GM18498 (cell line): ENCODE results near the gene DNAJC5G.
A peak's percentile ranks its signal among the peaks of the same experiment; 100 is the strongest.
"Not testable (repeated sequence)": the region's sequence is repeated elsewhere in the genome, so short reads cannot be mapped to it uniquely, and the experiment has no call there.

ENCODE experiments used
- ATAC-seq: cut with Tn5 transposase; IDR thresholded peaks from one replicate; pipeline ENCODE4 v1.9.1; 2021; ENCODE audit warnings: mild to moderate bottlenecking, moderate library complexity; ENCODE audit not compliant: unreplicated experiment

Gene DNAJC5G

DNA sequence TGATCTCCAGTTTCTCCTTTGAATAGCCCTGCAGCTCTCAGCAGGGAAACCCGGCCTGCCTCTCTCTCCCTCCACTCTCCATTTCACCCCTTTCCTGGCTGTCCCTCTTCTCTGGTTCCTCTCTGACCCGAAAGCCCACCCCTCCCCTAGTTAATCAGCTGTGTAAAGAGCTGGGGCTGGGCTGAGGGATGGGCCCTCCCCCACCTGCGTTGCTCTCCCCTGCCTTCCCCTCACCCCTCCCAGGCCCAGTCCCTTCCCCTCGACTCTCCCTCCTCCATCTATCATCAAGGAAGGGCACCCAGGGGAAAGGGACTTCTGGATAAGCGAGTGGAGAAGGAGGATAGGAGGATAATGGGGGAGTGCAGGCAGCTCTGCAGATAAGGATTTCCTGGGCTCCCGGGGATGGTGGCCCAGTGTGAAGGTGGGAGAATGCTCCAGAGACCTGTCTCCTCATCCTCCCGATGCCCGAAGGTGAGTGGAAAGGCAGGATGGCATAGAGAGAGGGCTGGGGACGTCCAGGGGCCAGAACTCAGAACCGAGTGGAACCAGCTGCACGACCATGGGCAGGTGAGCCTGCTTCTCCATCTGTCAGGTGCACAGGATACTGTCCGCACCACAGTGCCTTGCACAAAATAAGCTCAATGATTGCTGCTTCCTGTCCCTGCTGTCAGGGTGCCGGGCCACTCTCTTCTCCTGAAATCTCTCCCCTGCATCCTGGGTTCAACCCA lies 24.4 kb upstream of the DNAJC5G start:
- no peak for ATAC-seq

DNA sequence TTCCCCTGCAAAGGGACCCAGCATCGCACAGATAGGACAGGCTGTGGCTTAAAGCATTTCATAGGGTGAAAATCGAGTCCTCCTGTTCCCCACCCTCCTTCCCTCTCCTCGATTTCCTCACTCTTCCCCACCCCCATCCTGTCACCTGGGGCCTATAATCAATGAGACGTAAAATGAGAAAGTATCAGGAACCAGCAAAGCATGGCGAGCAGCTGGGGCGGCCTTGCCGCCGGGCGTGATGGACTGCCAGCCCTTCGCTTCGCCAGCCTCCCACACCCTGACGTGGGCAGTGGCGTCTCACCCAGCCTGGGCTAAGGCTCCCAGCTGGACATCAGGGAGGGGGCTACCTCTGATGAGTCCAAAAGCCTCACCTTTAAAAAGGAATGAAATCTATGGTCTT lies 23.5 kb upstream of the DNAJC5G start:
- ATAC-seq: no peak

DNA sequence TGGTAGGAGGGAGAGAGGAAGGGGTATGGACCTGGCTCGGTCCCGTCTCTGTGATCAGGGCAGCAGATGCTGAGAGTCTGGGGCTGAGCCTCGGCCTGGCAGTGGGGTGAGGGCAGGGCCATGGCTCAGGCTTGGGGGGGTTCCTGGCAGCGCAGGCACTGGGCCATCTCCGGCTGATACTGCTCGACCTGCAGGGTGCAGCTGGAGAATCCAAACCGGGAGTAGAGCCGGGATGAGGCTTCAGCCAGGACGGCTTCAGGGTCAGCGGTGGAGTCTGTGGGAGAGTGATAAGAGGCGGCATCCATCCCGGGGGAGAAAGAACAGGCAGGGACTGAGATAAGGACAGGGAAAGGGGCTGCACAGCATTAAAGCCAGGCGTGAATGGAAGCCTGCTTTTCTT lies 20.0 kb upstream of the DNAJC5G start:
- ATAC-seq: no peak

DNA sequence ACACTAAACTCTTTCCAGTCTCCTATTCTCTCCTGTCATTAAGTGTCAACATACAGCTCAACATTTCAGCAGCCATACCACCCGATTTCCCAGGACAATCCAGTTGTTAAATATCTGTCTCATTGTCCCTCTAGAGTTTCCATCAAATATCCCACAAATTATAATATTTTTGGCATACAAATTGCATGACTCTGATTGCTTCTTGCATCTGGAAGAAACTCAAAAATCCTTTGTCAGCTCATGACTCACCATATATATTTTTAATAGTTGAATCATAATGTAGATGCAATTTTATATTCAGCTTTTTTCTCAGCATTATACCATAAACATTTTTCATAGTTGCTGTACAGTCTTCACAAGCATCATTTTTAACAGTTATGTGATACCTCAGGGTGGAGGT lies 19.6 kb upstream of the DNAJC5G start:
- ATAC-seq: no peak

DNA sequence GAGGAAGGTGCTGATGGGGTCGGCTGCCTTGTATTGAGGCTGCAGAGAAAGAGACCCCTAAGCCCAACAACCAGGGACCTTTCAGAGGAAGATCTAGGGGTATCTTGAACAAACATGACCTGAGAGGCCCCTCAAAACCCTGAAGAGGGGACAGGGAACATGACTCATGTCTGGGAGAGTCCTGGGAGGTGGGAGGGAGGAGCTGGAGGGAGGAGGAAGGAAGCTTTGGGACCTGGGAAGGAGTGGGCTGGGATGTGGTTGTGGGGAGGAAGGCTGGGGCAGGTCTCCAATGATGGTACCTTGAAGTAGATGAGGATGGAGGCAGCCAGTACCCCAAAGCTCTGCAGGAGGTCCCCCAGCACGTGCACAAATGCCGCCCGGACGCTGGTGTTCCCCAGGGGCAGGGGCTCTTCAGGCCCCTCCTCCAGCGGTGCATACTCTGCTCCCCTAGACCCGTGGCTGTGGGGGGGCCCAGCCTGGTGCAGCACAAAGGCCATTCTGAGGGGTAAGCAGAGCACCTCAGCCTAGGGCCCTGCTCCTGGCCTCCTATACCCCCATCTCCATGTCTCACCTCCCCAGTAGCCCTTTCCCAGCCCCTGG lies 18.3 kb upstream of the DNAJC5G start:
- ATAC-seq: no peak

DNA sequence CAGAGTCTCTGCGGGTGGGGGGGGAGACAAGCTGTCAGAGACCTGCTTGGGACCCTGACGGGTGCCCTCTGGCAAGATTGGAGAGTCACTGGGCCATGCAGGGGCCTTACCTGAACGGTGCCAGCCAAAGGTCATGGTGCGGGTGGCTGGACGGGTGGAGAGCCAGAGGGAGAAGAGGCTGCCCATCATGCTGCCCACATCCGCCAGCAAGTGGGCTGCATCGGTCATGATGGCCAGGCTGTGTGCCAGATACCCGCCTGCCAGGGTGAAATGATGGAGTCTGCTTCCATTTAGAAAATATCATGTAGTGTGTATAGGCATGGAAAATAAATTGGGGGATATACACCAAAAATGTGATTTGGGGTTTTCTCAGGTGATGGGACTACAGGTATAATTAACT lies 17.2 kb upstream of the DNAJC5G start:
- no peak for ATAC-seq

DNA sequence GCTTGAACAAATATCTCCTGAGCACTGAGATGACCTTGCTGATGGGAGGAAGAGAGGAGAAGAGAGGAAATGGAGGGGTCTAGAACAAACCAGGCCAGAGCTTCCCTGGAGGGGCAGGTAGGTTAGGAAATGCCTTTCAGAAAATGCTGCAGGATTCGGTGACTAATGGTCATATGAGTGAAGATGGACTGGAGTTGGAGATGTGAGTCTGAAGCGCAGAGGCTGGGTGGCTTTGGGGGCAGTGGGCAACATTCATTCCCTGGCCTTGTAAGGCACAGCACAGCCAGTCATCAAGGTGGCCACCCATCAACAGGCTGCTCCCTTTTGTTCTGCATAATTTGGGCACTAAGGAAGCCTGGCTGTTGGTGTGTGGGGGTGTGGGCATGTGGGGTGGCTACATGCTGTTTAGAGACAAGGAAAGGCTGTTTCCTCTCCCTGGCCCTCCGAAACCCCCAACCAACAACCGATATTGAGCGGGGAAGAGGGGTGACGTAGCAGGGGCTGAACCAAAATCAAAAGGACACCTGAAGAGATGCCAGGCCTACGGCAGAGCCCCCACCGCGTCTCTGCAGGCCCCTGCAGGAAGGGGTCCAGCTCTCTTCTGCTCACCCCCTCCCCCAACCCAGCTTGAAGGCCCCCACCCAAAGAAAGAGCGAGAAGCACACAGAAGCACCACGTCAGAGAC lies 13.8 kb upstream of the DNAJC5G start:
- no peak for ATAC-seq

DNA sequence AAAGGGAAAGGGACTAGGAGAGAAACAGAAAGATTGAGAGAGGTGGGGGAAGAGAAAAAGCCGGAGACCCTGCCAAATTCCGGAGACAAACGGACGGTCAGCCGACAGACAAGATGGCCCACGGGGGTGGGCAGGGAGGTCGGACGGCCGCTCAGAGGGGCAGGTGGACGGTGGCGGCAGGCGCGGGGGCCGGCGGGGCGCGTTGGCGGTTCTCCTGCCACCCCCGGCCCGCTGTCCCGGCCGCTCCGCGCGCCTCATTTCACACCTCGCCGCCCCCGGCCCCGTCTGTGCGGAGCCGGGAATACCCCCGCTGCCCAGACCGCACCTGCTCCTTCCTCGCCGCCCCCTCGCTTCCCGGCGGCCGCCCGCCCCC lies 13.3 kb upstream of the DNAJC5G start:
- no peak for ATAC-seq

DNA sequence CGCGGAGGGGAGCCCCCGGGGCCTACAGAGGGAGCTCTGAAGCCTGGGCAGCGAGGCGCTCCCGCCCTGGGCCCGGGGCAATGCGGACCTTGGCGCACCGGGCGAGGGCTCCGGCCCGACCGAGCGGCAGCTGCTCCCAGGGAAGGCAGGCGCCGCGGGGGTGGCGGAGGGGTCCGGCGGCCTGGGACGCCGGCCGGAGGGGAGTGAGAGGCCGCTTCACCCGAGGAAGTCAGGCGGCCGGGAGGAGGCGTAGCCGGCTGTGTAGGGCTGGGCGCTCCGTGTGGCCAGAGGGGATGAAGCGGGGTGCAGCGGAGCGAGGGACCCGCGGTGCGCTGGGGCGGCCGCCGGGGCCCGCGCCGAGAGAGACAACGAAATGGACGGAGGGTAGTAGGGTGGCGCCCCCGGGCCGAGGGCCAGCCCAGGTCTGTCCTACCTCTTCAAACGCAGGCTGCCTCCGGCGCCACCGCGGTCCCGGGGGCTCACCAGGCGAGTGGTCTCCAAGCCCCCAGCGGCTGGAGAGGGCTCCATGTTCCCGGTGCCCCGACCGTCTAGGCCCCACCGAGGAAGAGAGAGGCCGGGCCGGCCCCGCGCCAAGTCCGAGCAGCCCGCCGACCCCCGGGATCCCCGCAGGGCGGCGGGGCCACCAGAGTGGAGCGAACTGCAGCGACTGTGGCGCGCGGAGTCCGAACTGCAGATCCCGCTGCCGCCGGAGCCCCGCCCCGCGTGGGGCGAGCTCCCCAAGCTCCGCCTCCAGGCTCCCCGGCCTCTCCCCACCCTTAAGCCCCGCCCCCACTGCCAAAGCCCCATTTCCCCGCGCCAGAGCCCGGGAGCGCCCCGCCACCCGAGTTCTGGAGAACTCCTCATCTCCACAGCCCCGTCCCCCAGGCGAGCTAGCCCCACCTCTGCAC lies 12.6 kb upstream of the DNAJC5G start, which contains the start of gene SLC30A3:
TSS of gene SLC30A3 (minus strand) at position 669 of the 908 bp plus-strand sequence. CDS start at position 528, 141 bp downstream.
- peak; percentile 59 for ATAC-seq

DNA sequence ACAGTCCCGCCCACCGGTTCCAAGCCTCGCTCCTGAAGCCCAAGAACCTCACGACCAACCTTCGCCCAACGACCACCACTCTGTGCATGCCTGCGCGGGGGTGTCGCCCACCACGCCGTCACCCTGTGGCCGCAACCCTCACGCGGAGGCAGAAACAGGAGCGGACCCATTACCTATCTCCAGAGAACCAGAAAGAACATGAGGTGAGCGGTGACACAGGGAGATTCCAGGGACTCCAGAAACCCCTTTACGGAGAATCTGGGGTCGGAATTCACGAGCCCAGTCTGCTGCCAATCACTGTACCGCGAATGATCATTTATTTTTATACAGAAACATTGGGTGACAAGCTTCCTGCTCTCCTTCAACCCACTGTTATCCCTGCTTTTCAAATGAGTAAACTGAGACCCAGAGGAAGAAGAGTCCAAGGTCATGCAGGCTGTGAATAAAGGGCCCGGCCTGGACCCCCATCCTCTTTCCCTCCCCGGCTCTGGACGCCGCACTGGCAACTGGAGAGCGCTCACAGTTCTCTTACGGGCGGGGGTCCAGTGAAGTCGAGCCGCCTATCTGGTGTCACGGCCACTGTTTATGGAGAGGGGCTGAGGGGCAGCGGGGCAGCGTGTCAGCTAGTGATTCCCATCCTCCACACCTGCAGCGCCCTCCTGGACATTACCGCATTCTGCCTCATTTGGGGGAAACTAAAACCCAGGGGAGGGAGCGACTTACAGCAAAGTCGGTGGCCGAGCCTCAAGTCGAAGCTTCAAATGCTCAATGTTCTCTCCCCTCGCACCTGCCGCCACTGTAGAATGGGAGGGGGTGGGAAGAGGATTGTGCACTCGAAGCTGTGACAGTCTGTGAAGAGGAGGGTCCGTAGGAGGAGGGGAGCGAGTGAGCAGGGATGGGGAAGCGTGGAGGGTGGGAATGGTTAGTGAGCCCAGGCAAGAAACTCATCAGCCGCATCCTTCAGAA lies 11.7 kb upstream of the DNAJC5G start:
- no peak for ATAC-seq

DNA sequence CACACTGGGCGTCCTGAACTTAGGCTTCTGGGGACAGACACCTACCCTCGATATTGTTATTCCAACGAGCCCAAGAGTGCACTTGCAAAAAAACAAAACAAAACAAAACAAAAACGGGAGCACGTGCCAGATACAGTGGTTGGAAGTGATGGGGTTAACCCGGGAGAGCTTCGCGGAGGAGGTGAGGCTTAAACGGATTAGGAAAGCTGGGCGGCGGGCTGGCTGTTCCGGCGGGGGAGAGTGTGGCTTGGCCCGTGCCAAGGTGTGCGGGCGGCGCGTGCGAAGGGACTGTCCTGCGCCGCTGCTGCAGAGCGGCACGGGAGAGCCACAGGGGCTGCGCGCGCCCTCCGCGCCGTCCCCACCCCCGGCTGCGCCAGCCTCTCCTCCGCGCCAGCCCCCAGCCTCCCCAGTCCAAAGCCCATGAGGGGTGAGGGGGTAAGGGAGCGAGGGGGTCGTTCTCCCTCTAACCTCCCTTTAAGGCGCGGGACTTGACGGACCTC lies 10.9 kb upstream of the DNAJC5G start:
- no peak for ATAC-seq

DNA sequence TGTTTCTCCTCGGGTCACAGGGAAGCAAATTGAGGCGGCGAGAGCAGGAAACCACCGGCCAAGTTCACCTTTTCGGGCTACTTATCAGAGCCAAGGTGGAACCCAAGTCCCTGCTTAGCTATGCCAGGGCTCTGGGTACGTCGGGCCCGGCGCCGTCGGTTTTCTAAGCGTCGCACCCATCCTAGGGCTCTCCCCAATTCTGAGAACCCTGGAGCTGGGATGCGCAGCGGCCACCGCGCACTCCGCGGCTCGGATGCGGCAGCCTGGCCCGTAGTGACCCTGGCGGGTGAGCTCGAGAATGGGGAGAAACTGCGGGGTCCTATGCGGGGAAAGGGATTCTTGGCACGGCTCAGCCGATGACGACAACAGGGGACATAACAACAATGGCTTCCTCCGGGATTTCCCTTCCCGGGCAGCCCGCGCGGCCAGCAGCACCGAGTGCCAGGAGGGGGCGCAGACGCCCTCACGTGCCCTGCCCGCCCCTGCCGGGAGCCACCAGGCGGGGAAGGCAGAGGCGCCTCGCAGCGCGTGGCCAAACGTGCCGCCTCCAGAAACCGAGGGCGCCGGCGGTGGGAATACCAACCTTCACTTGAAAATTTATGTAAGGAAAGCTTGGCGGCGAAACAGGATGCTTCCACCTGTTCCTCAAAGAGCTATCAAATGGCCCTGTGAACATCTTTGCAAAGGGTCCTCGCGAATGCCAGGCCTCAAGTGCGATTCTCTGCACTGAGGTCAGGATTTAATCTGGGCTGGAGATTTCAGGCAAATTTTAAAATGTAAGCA lies 10.3 kb upstream of the DNAJC5G start:
- ATAC-seq: no peak

DNA sequence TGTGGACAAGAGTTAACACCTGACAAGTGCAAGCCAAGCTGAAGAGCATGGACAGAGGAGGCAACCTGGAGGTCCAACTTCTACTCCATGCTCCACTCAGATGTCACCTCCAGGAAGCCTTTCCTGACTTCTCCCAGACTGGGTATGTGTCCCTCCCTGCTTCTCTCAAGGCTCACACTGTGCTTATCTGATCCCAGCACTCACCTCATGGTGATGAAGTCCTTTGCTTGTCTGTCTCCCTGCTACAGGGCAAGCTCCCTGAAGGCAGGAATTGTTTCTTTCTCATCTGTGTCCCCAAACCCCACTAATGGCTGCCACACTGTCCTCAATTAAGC lies 9.7 kb upstream of the DNAJC5G start:
- ATAC-seq: no peak

DNA sequence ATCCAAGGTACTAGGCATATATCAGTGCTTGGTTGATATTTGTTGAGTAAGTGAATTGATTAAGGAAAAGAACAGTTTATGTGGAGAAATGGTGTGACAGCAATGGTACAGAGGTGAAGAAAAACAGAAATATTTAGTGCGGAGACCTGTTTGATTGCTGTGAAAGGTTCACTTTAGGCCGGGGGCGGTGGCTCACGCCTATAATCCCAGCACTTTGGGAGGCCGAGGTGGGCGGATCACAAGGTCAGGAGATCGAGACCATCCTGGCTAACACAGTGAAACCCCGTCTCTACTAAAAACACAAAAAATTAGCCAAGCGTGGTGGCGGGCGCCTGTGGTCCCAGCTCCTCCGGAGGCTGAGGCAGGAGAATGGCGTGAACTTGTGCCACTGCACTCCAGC lies 6.9 kb upstream of the DNAJC5G start:
- ATAC-seq: not testable (repeated sequence)

DNA sequence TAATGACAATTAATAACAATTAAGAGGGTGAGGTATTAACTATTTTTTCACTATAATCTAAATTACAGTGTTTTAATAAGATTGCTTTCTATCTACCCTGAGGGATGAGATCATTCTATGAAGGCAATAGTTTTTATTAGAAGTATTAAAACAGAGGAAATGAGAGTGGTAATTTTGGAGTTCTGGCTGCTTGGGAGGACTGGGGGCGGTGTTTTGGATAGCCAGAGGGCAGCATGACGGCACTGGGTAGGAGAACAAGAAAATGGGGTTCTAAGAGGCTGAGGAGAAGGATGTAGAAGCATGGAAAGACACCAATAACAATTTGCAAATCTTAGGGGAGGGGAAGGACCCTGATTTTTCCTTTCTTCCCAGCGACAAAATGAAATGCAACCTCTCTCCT lies 5.1 kb upstream of the DNAJC5G start:
- ATAC-seq: no peak

DNA sequence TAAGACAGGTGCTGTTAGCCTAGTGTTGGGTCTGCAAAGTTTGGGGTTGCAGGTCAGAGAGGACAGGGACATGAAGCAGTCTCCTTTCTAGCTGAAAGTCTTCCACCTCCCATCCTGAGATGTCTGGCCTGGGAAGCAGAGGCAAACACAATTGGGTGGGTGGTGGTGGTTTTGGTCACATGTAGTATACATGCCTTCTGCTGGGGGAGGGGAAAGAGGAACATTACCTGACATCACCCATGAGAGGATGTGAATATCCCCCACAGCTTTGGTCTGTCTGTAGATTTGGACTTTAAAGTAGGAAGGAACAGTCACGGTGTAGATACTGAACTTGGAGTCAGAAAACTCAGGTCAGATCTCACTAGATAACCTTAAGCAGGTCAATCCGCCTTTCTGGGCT lies 4.6 kb upstream of the DNAJC5G start:
- no peak for ATAC-seq

DNA sequence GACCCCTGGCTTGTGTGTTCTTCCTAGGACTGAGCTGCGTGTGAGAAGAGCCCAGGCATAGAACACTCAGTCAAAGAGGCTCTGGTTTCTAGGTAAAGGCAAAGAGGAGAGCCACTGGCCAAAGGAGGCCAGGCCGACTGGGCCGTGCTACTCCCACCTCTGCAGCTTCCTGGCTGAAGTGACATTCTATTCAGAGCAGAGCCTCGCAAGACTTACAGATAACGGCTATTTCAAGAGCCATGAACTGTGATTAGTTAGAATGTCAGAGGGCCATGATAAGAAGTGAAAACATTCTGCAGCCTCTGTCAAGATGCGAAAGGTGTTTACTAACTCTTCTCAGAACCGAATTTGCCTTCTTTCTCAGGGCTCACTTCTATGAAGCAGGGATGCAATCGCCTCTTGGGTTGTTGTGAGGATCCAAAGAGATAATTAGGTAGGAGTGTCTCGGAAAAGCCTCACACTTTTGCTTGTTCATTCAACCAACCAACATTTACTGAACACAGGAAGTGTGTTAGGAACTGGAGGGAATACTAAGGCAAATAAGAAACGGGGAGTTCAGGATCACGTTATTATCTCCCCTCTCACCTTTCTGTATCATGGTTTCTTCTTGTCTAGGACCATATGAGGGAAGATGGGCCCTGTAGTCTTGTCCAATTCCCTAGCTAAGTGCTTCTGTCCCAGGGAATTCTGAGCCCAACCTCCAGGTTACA lies 3.4 kb upstream of the DNAJC5G start:
- no peak for ATAC-seq
